Heart left ventricle (tissue), 16 donors: ENCODE results near the gene NGLY1. TPM values are rescaled to one million over a fixed set of nuclear protein-coding genes. Genes with fewer than 3 reads are reported as not detected.

Experiments
- ATAC-seq, 4 donors: fragments of 200-7000 bp; cut with Tn5 transposase; one replicate each; pipeline ENCODE4 v1.9.1; 2020 to 2022; ENCODE audit warnings: moderate library complexity in 4 of 4, mild to moderate bottlenecking in 3 of 4, moderate number of reproducible peaks in 1 of 4
- DNase-seq, 5 donors: peaks; one replicate each; pipeline ENCODE4 v3.0.0-alpha.2; 2020
- H3K27ac ChIP-seq, 12 donors: fragments of 200-600 bp; sonication (generic) in 4 of 12; one replicate each; pipeline versions ENCODE4 v1.5.0 to v1.8.0; 2016 to 2022; ENCODE audit warnings: mild to moderate bottlenecking in 2 of 12
- H3K27me3 ChIP-seq, 9 donors: fragments of 200-600 bp; sonication (generic) in 2 of 9; one replicate each; pipeline versions ENCODE4 v1.5.1 to v1.8.0; 2016 to 2022; ENCODE audit warnings: mild to moderate bottlenecking in 3 of 9
- H3K36me3 ChIP-seq, 9 donors: fragments of 200-600 bp; sonication (generic) in 2 of 9; one replicate each; pipeline versions ENCODE4 v1.5.0 to v1.8.0; 2018 to 2022; ENCODE audit warnings: mild to moderate bottlenecking in 2 of 9
- H3K4me1 ChIP-seq, 12 donors: fragments of 200-600 bp; sonication (generic) in 4 of 12; one replicate each; pipeline versions ENCODE4 v1.5.0 to v1.8.0; 2016 to 2022; ENCODE audit warnings: mild to moderate bottlenecking in 3 of 12
- H3K4me3 ChIP-seq, 12 donors: fragments of 200-600 bp; sonication (generic) in 4 of 12; one replicate each; pipeline versions ENCODE4 v1.5.0 to v1.8.0; 2017 to 2022; ENCODE audit warnings: mild to moderate bottlenecking in 9 of 12, moderate library complexity in 4 of 12
- H3K9me3 ChIP-seq, 12 donors: fragments of 200-600 bp; sonication (generic) in 4 of 12; one replicate each; pipeline versions ENCODE4 v1.5.0 to v1.8.0; 2016 to 2022; ENCODE audit warnings: mild to moderate bottlenecking in 1 of 12
- POLR2A ChIP-seq, 2 donors: fragments of 450-650 bp; IDR thresholded peaks; one replicate each; pipeline ENCODE4 v1.6.1; 2017; ENCODE audit warnings: antibody characterized with exemption in 2 of 2, mild to moderate bottlenecking in 2 of 2, moderate library complexity in 2 of 2
- WGBS, 4 donors: extraction: QIAGEN DNeasy Blood & Tissue Kit in 2 of 4; methylation state at CpG; one replicate each; pipeline versions ENCODE4 v1.1.5 to v1.1.7; 2013 to 2018; 5-methylcytosine and 5-hydroxymethylcytosine counted together
- intact Hi-C, 10 donors: fragments of 100-400 bp; cut with DNase I; formaldehyde crosslinking; loops; one replicate each; pipeline versions ENCODE4 v1.11.1 to v1.14.2; 2022
- polyA plus RNA-seq, 2 donors: library from polyadenylated mRNA; stranded (reverse); fragments of 200-250 nt; gene quantifications; one replicate each; pipeline ENCODE4 v1.2.3, GENCODE V29; 2013
- total RNA-seq, 9 donors: library from RNA; depleted of rRNA in 2 of 9; stranded (reverse); fragments of >200 nt in 2 of 9; fragmentation: NEBNext Ultra II Directional in 3 of 9; extraction: Animal tissue kit (Norgen Biotek cat#: 25700) in 3 of 9; gene quantifications; one replicate each; pipeline versions ENCODE4 v1.1.0 to v1.2.4, GENCODE V29; 2016 to 2023
- TF ChIP-seq, protein P1 (sequence below), 12 donors: fragments of 200-600 bp; sonication (generic) in 4 of 12; IDR thresholded peaks; one replicate each; pipeline versions ENCODE4 v1.5.0 to v1.8.0; 2018 to 2022; ENCODE audit warnings: antibody characterized with exemption in 12 of 12, mild to moderate bottlenecking in 5 of 12
- donor health status: ischemic (EF 13 %, LVEDD 7.1; RV severe dilation, severe dysfunction).
- donor health status: healthy with polysubstance abuse.
- donor health status: DM: no; HTN: yes; CAD: no.
- donor health status: DM: no; HTN: no; CAD: no.
- donor health status: ischemic (EF 25% LVEDD 6.9; RV normal size, moderate dysfunction).
- donor health status: ischemic (EF 25% LVEDD 5.7; RV mildly dilated, moderate dysfunction).
- donor health status: healthy.
- donor health status: DM: yes; HTN: yes; CAD: no.
- donor health status: ischemic (EF 35%, LVEDD 5.7; RV mildly dilated, moderate dysfunction).
- donor health status: nonischemic (EF 11% LVEDD 7.7; RV severe dilation, severe dysfunction).
- donor health status: DM: yes; HTN: yes; CAD: no.
- donor health status: PGD.
- donor health status: ischemic (EF 29% LVEDD 5.4; RV normal size, mild dysfunction).
- donor health status: nonischemic (EF 23%, LVEDD 6.1; RV moderate dilation, normal function).

Gene NGLY1
- total and polyA plus RNA-seq, 11 donors: 18.5 to 41.0 (median 31.0) TPM

GRCh38 chr3:25686766-25687165, 96.5 kb downstream of the NGLY1 start:
- ATAC-seq: no peak
- DNase-seq: no peak
- Histone ChIP-seq H3K4me3 (no peak overlapping the region), H3K27ac (no peak overlapping the region), H3K36me3 (no peaks in the 10 kb centered on the region), H3K9me3 (no peaks in the 10 kb centered on the region), H3K27me3 (no peaks in the 10 kb centered on the region), H3K4me1 (no peaks in the 10 kb centered on the region)
- TF ChIP-seq, protein P1, sequence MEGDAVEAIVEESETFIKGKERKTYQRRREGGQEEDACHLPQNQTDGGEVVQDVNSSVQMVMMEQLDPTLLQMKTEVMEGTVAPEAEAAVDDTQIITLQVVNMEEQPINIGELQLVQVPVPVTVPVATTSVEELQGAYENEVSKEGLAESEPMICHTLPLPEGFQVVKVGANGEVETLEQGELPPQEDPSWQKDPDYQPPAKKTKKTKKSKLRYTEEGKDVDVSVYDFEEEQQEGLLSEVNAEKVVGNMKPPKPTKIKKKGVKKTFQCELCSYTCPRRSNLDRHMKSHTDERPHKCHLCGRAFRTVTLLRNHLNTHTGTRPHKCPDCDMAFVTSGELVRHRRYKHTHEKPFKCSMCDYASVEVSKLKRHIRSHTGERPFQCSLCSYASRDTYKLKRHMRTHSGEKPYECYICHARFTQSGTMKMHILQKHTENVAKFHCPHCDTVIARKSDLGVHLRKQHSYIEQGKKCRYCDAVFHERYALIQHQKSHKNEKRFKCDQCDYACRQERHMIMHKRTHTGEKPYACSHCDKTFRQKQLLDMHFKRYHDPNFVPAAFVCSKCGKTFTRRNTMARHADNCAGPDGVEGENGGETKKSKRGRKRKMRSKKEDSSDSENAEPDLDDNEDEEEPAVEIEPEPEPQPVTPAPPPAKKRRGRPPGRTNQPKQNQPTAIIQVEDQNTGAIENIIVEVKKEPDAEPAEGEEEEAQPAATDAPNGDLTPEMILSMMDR (IDR thresholded peaks at IDR 0.05): no peak
- TF ChIP-seq POLR2A (IDR thresholded peaks at IDR 0.05): no peak
- 94 to 95% (median 94%) methylated on average over 22 to 23 of the region's 23 CpGs for WGBS, 4 donors
- intact Hi-C loops: no loop called here

- H3K4me3 ChIP-seq: no peak overlapping the region
- no peaks in the 10 kb centered on the region for H3K27me3 ChIP-seq
- no peak for DNase-seq
- H3K36me3 ChIP-seq: no peaks in the 10 kb centered on the region
- no peaks in the 10 kb centered on the region for H3K4me1 ChIP-seq
- no peak for ATAC-seq
- 92 to 95% (median 93%) methylated on average over 2 of the region's 2 CpGs for WGBS, 4 donors
- no peak for TF ChIP-seq POLR2A (IDR thresholded peaks at IDR 0.05)
- TF ChIP-seq, protein P1 (IDR thresholded peaks at IDR 0.05): no peak
- H3K9me3 ChIP-seq: no peaks in the 10 kb centered on the region
- intact Hi-C loops: no loop called here
- H3K27ac ChIP-seq: no peak overlapping the region
These were observed 99.4 kb downstream of the NGLY1 start for GRCh38 chr3:25683882-25684281.

GRCh38 chr3:25683410-25683809, 99.8 kb downstream of the NGLY1 start:
- no peak overlapping the region for H3K27ac ChIP-seq
- ATAC-seq (no peak), DNase-seq (no peak)
- H3K4me3 ChIP-seq: no peak overlapping the region
- intact Hi-C loops: no loop called here
- TF ChIP-seq POLR2A (IDR thresholded peaks at IDR 0.05): no peak
- TF ChIP-seq, protein P1 (IDR thresholded peaks at IDR 0.05): no peak
- H3K4me1 ChIP-seq: no peaks in the 10 kb centered on the region
- H3K27me3 ChIP-seq: no peaks in the 10 kb centered on the region
- WGBS, 4 donors: 90 to 100% (median 96%) methylated on average over 1 of the region's 1 CpG
- no peaks in the 10 kb centered on the region for H3K36me3 ChIP-seq
- H3K9me3 ChIP-seq: no peaks in the 10 kb centered on the region

GRCh38 chr3:25679642-25680302, 103.5 kb downstream of the NGLY1 start:
- intact Hi-C loops: no loop called here
- Histone ChIP-seq H3K36me3 (no peaks in the 10 kb centered on the region), H3K4me1 (no peaks in the 10 kb centered on the region), H3K27me3 (no peaks in the 10 kb centered on the region), H3K4me3 (no peak overlapping the region), H3K27ac (no peak overlapping the region), H3K9me3 (no peaks in the 10 kb centered on the region)
- DNase-seq (no peak), ATAC-seq (no peak)
- whole genome bisulfite sequencing, 4 donors: 90 to 93% (median 91%) methylated on average over 6 of the region's 6 CpGs
- no peak for TF ChIP-seq POLR2A (IDR thresholded peaks at IDR 0.05)
- TF ChIP-seq, protein P1 (IDR thresholded peaks at IDR 0.05): no peak
